K562 (cell line): Measurements from ENCODE around the gene SYNE1.

Experiments
- CTCF ChIP-seq, 3 experiments: IDR thresholded peaks in 2 of 3; conservative IDR thresholded peaks in 1 of 3; 2 replicates each; pipeline ENCODE4 v1.5.1; 2011 to 2012; ENCODE audit warnings: low read length in 3 of 3, mild to moderate bottlenecking in 3 of 3, control low read depth in 2 of 3, improper control_type of control experiment in 1 of 3, inconsistent platforms in 1 of 3, low read depth in 1 of 3, mixed read lengths in 1 of 3, moderate library complexity in 1 of 3; ENCODE audit not compliant: insufficient read depth in 2 of 3
- ELF1 ChIP-seq: fragments of 200-800 bp; sonication (Bioruptor generic); IDR thresholded peaks from 2 replicates; pipeline ENCODE4 v1.6.1; 2016; ENCODE audit warnings: missing genetic modification characterization, missing compliant biosample characterization
- HDGF ChIP-seq: fragments of 450-650 bp; IDR thresholded peaks from 2 replicates; pipeline ENCODE4 v1.6.1; 2016
- RCOR1 ChIP-seq, 2 experiments: IDR thresholded peaks; 2 replicates each; pipeline ENCODE4 v1.6.1; 2012; ENCODE audit warnings: low read depth in 2 of 2, low read length in 2 of 2, borderline replicate concordance in 1 of 2, improper control_type of control experiment in 1 of 2
- SIN3B ChIP-seq: fragments of 450-650 bp; IDR thresholded peaks from 2 replicates; pipeline ENCODE4 v1.6.1; 2017; ENCODE audit warnings: low read depth, mild to moderate bottlenecking, moderate library complexity
- SMAD4 ChIP-seq: fragments of 250-450 bp; sonication (Bioruptor Pico); conservative IDR thresholded peaks from 2 replicates; pipeline ENCODE4 v1.8.0; 2021; ENCODE audit warnings: inconsistent platforms, mild to moderate bottlenecking, moderate library complexity
- TCF7L2 ChIP-seq: fragments of 150-350 bp; IDR thresholded peaks from 2 replicates; pipeline ENCODE4 v1.6.1; 2016; ENCODE audit warnings: low read depth, mild to moderate bottlenecking, low read length, moderate library complexity
- ZNF274 ChIP-seq: IDR thresholded peaks from 2 replicates; pipeline ENCODE4 v1.6.1; 2011; ENCODE audit warnings: low read depth, mild to moderate bottlenecking, low read length, moderate library complexity, borderline replicate concordance
- TF ChIP-seq, protein P1 (sequence below): fragments of 450-650 bp; formaldehyde crosslinking; IDR thresholded peaks from 2 replicates; pipeline ENCODE4 v1.4.0; 2022; ENCODE audit warnings: missing genetic modification characterization
- TF ChIP-seq, protein P2 (sequence below), 2 experiments: fragments of 450-650 bp in 1 of 2; IDR thresholded peaks; 2 replicates each; pipeline ENCODE4 v1.6.1; 2011 to 2017; ENCODE audit warnings: low read depth in 2 of 2, antibody characterized with exemption in 1 of 2, borderline replicate concordance in 1 of 2, low read length in 1 of 2, mild to moderate bottlenecking in 1 of 2, mixed read lengths in 1 of 2; ENCODE audit not compliant: control insufficient read depth in 1 of 2

GRCh38 chr6:152391179-152391880, 245.8 kb downstream of the SYNE1 start:
- TF ChIP-seq, protein P1, sequence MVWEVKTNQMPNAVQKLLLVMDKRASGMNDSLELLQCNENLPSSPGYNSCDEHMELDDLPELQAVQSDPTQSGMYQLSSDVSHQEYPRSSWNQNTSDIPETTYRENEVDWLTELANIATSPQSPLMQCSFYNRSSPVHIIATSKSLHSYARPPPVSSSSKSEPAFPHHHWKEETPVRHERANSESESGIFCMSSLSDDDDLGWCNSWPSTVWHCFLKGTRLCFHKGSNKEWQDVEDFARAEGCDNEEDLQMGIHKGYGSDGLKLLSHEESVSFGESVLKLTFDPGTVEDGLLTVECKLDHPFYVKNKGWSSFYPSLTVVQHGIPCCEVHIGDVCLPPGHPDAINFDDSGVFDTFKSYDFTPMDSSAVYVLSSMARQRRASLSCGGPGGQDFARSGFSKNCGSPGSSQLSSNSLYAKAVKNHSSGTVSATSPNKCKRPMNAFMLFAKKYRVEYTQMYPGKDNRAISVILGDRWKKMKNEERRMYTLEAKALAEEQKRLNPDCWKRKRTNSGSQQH = no peak
- TF ChIP-seq ELF1 = no peak
- TF ChIP-seq SMAD4 (CRISPR knock-in tag) = no peak
- TF ChIP-seq RCOR1 (IDR thresholded peaks at IDR 0.05; ENCODE audit: borderline replicate concordance in 1 of 2, low read depth in 2 of 2, low read length in 2 of 2) = no peak
- TF ChIP-seq, protein P2, sequence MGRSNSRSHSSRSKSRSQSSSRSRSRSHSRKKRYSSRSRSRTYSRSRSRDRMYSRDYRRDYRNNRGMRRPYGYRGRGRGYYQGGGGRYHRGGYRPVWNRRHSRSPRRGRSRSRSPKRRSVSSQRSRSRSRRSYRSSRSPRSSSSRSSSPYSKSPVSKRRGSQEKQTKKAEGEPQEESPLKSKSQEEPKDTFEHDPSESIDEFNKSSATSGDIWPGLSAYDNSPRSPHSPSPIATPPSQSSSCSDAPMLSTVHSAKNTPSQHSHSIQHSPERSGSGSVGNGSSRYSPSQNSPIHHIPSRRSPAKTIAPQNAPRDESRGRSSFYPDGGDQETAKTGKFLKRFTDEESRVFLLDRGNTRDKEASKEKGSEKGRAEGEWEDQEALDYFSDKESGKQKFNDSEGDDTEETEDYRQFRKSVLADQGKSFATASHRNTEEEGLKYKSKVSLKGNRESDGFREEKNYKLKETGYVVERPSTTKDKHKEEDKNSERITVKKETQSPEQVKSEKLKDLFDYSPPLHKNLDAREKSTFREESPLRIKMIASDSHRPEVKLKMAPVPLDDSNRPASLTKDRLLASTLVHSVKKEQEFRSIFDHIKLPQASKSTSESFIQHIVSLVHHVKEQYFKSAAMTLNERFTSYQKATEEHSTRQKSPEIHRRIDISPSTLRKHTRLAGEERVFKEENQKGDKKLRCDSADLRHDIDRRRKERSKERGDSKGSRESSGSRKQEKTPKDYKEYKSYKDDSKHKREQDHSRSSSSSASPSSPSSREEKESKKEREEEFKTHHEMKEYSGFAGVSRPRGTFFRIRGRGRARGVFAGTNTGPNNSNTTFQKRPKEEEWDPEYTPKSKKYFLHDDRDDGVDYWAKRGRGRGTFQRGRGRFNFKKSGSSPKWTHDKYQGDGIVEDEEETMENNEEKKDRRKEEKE (IDR thresholded peaks at IDR 0.05; ENCODE audit: borderline replicate concordance in 1 of 2, control insufficient read depth in 1 of 2, low read depth in 2 of 2, low read length in 1 of 2) = no peak
- no peak for TF ChIP-seq SIN3B
- TF ChIP-seq ZNF274 = no peak
- no peak for TF ChIP-seq CTCF (IDR thresholded peaks at IDR 0.05 in 2 of 3, conservative IDR thresholded peaks at IDR 0.05 in 1 of 3; ENCODE audit: insufficient read depth in 2 of 3, low read depth in 1 of 3, low read length in 3 of 3)
- TF ChIP-seq HDGF = no peak
- TF ChIP-seq TCF7L2 = no peak
